ENCODE data around the gene PXMP2.

The PXMP2 gene

GRCh38 chr12:132719141-132719953 lies 32.0 kb downstream of the PXMP2 start:
- H3K4me3 ChIP-seq (ENCODE audit: low read depth, low read length), result no peak overlapping the region
- no peak overlapping the region for H3K9ac ChIP-seq (ENCODE audit: low read depth, low read length)
- no peaks in the 10 kb centered on the region for H3K4me1 ChIP-seq (ENCODE audit: control insufficient read depth, insufficient read depth, low read length)
- peaks cover 61% of the 10 kb centered on the region for H3K36me3 ChIP-seq (ENCODE audit: control insufficient read depth, insufficient read depth, low read length)
- H3K9me3 ChIP-seq (ENCODE audit: control insufficient read depth, insufficient read depth, low read length), result no peaks in the 10 kb centered on the region
- no peaks in the 10 kb centered on the region for H3K27me3 ChIP-seq (ENCODE audit: control insufficient read depth, insufficient read depth, low read length)

GRCh38 chr12:132719954-132720324 lies 32.6 kb downstream of the PXMP2 start:
- Histone ChIP-seq H3K4me1 (ENCODE audit: control insufficient read depth, insufficient read depth, low read length) (no peaks in the 10 kb centered on the region), H3K4me3 (ENCODE audit: low read depth, low read length) (no peak overlapping the region), H3K9me3 (ENCODE audit: control insufficient read depth, insufficient read depth, low read length) (no peaks in the 10 kb centered on the region), H3K9ac (ENCODE audit: low read depth, low read length) (no peak overlapping the region), H3K27me3 (ENCODE audit: control insufficient read depth, insufficient read depth, low read length) (no peaks in the 10 kb centered on the region), H3K36me3 (ENCODE audit: control insufficient read depth, insufficient read depth, low read length) (peaks cover 62% of the 10 kb centered on the region)

GRCh38 chr12:132720606-132721345 lies 33.4 kb downstream of the PXMP2 start:
- no peaks in the 10 kb centered on the region for H3K4me1 ChIP-seq (ENCODE audit: control insufficient read depth, insufficient read depth, low read length)
- no peaks in the 10 kb centered on the region for H3K27me3 ChIP-seq (ENCODE audit: control insufficient read depth, insufficient read depth, low read length)
- H3K9me3 ChIP-seq (ENCODE audit: control insufficient read depth, insufficient read depth, low read length), result no peaks in the 10 kb centered on the region
- peaks cover 61% of the 10 kb centered on the region for H3K36me3 ChIP-seq (ENCODE audit: control insufficient read depth, insufficient read depth, low read length)
- H3K4me3 ChIP-seq (ENCODE audit: low read depth, low read length), result no peak overlapping the region
- H3K9ac ChIP-seq (ENCODE audit: low read depth, low read length), result no peak overlapping the region

DNA sequence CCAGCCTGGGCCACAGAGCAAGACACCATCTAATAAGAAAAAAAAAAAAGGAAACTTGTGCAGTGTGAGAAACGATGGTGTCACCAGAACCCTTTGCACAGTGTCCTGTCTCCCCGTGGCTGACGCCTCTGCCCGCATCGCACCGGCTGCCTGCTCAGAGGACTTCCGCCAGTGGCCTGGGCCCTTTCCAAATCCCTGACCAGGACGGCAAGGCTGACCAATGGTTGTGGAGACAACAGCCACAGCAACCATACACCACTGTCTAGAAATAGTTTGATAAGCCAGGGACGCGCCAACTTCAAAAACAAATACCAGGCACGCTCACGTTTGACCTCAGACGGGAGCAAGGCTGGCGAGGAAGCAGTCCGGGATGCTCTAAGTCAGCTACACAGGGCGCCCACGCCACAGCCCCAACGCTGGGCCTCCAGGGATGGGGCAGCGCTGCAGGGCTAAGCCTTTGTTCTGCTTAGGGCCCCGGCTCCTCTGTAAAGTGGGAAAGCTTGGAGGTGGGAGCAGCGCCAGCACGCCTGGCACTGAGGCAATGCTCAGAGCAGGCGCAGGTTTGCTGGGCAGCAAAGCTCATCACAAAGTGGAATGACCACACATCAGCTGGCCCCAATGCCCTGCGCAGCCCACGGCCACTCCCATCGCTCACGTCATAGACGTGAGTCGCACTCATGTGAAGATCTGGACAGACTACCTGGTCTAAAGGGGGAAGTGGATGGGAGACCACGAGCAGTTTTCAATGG lies 35.8 kb downstream of the PXMP2 start:
- H3K27me3 ChIP-seq (ENCODE audit: control insufficient read depth, insufficient read depth, low read length), result no peaks in the 10 kb centered on the region
- peaks cover 67% of the 10 kb centered on the region for H3K36me3 ChIP-seq (ENCODE audit: control insufficient read depth, insufficient read depth, low read length)
- no peak overlapping the region for H3K4me3 ChIP-seq (ENCODE audit: low read depth, low read length)
- no peaks in the 10 kb centered on the region for H3K9me3 ChIP-seq (ENCODE audit: control insufficient read depth, insufficient read depth, low read length)
- no peaks in the 10 kb centered on the region for H3K4me1 ChIP-seq (ENCODE audit: control insufficient read depth, insufficient read depth, low read length)
- H3K9ac ChIP-seq (ENCODE audit: low read depth, low read length), result no peak overlapping the region

DNA sequence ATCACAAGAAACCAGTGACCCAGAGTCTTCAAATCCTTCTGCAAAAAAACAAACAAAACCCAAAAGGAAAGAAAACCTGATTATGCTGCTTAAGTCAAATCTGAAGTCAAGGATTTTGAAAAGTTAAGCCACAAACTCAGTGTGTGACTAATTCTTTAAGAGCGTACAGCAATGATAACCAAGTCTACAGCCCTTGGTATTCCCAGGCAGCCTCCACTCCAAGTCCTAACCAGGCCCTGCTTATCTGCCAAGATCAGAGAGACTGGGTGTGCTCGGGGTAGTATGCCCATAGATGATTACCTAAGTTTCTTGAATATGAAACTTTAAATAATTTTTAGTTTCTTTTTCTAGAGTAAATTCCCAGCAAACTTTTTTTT lies 36.4 kb downstream of the PXMP2 start:
- Histone ChIP-seq H3K9me3 (ENCODE audit: control insufficient read depth, insufficient read depth, low read length) (no peaks in the 10 kb centered on the region), H3K27me3 (ENCODE audit: control insufficient read depth, insufficient read depth, low read length) (no peaks in the 10 kb centered on the region)

DNA sequence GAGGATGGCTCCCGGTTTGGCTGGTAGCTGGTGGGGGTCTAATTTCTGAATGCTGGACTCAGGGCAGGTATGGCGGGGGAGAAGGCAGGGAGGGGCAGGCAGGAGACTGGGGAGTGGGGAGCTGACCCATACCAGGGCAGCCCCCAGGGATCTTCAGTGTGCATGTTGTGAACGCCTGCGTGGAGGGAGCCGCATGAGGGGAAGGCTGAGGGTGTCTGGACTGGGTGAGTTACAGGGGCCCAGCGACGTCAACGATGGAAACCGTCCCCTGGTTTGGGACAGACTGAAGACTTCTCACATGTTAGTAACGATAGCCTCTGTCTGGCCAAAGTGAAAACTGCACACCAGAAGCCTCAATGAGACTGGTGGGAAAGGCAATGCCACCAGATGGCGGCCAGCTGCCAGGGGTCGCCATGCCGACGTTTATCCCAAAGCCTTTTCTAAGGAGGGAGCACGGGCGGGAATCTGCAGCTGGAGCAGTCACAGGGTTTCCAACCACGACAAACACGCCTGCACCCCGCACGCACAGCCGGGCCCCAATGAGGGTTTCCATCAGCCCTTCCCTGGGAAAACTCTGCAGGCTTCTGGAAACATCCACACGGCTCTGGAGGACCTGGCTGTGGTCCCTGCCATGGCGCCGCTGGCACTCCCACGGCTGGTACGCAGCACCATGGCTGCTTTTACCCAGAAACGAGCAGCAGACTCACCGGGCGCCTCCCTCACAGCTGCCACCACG lies 37.3 kb downstream of the PXMP2 start:
- Histone ChIP-seq H3K9ac (ENCODE audit: low read depth, low read length) (no peak overlapping the region), H3K9me3 (ENCODE audit: control insufficient read depth, insufficient read depth, low read length) (no peaks in the 10 kb centered on the region), H3K27me3 (ENCODE audit: control insufficient read depth, insufficient read depth, low read length) (no peaks in the 10 kb centered on the region), H3K4me3 (ENCODE audit: low read depth, low read length) (no peak overlapping the region), H3K4me1 (ENCODE audit: control insufficient read depth, insufficient read depth, low read length) (no peaks in the 10 kb centered on the region), H3K36me3 (ENCODE audit: control insufficient read depth, insufficient read depth, low read length) (peaks cover 65% of the 10 kb centered on the region)

More for the DNA sequence above, 36.4 kb downstream of the PXMP2 start:
- Histone ChIP-seq H3K4me3 (ENCODE audit: low read depth, low read length) (no peak overlapping the region), H3K9ac (ENCODE audit: low read depth, low read length) (no peak overlapping the region), H3K36me3 (ENCODE audit: control insufficient read depth, insufficient read depth, low read length) (peaks cover 68% of the 10 kb centered on the region), H3K4me1 (ENCODE audit: control insufficient read depth, insufficient read depth, low read length) (no peaks in the 10 kb centered on the region)

DNA sequence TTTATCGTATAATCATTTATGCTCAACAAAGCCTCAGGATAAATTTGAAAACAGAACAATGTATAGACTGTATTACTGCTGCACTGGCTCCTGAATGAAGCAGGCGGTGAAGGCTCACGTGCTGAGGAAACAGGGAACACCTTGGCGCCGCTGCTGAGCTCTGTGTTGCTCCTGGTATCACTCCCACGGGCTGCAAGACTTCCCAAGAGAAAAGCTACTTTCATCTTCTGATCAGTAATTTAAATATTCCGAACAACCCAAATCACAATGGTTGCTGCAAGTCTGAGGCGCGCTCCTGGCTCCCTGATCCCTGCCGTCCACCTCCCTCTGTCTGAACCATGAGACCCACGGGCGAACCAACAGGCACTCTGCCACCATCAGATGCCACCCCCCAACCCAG lies 39.0 kb downstream of the PXMP2 start:
- H3K9me3 ChIP-seq (ENCODE audit: control insufficient read depth, insufficient read depth, low read length), result no peaks in the 10 kb centered on the region
- H3K36me3 ChIP-seq (ENCODE audit: control insufficient read depth, insufficient read depth, low read length), result peaks cover 66% of the 10 kb centered on the region
- no peak overlapping the region for H3K4me3 ChIP-seq (ENCODE audit: low read depth, low read length)
- no peaks in the 10 kb centered on the region for H3K4me1 ChIP-seq (ENCODE audit: control insufficient read depth, insufficient read depth, low read length)
- no peaks in the 10 kb centered on the region for H3K27me3 ChIP-seq (ENCODE audit: control insufficient read depth, insufficient read depth, low read length)
- H3K9ac ChIP-seq (ENCODE audit: low read depth, low read length), result no peak overlapping the region

DNA sequence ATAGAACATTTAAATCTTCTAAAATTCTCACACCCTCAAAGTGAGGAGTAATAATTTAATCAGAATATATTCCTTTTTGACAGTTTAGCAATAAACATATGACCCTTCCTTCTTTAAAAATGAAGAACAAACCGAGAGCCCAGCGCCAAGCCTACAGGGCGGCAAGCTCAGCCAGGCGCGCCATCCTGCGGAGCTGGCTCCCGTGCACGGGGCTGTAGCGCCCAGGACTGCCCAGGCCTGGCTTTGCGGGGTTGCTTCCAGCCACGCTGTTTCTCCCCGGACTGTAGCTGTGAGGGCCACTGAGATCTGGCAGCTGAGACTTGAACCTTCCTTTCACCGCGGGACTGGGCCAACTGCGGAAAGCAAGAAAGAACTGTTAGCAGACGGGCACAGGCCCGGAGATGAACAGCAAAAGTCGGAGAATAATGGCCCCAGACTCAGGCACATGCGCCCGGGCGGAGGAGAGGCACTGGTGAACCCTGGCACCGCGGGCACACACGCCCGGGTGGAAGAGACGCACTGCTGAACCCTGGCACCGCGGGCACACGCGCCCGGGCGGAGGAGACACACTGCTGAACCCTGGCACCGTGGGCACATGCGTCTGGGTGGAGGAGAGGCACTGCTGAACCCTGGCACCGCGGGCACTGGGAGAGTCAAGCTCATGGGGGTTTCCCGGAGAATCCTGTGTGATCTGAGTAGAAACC lies 39.9 kb downstream of the PXMP2 start:
- no peak overlapping the region for H3K4me3 ChIP-seq (ENCODE audit: low read depth, low read length)
- H3K9me3 ChIP-seq (ENCODE audit: control insufficient read depth, insufficient read depth, low read length), result no peaks in the 10 kb centered on the region
- no peaks in the 10 kb centered on the region for H3K27me3 ChIP-seq (ENCODE audit: control insufficient read depth, insufficient read depth, low read length)
- H3K9ac ChIP-seq (ENCODE audit: low read depth, low read length), result no peak overlapping the region
- H3K36me3 ChIP-seq (ENCODE audit: control insufficient read depth, insufficient read depth, low read length), result peaks cover 67% of the 10 kb centered on the region
- H3K4me1 ChIP-seq (ENCODE audit: control insufficient read depth, insufficient read depth, low read length), result no peaks in the 10 kb centered on the region

DNA sequence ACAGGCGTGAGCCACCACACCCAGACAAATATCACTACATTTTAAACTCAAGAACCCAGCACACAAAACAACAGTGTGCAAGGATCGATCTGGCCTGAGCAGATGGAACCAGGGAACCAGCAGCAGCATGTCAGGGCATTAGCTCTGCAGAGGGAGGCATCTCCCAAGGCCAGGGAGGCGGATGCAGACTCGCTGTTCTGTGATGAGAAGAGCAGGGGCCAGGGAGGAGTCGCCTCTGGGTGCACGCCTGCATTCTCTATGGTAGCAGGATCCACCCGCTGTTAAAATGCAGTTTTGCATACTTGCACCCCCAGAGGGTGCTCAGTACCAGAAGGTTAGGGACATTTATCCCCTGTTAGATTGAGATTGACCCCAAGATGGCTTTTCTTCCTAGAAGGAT lies 41.1 kb downstream of the PXMP2 start:
- no peaks in the 10 kb centered on the region for H3K9me3 ChIP-seq (ENCODE audit: control insufficient read depth, insufficient read depth, low read length)
- no peaks in the 10 kb centered on the region for H3K4me1 ChIP-seq (ENCODE audit: control insufficient read depth, insufficient read depth, low read length)
- peaks cover 66% of the 10 kb centered on the region for H3K36me3 ChIP-seq (ENCODE audit: control insufficient read depth, insufficient read depth, low read length)
- H3K9ac ChIP-seq (ENCODE audit: low read depth, low read length), result no peak overlapping the region
- H3K27me3 ChIP-seq (ENCODE audit: control insufficient read depth, insufficient read depth, low read length), result no peaks in the 10 kb centered on the region
- H3K4me3 ChIP-seq (ENCODE audit: low read depth, low read length), result no peak overlapping the region

- no peak overlapping the region for H3K9ac ChIP-seq (ENCODE audit: low read depth, low read length)
- no peaks in the 10 kb centered on the region for H3K4me1 ChIP-seq (ENCODE audit: control insufficient read depth, insufficient read depth, low read length)
- no peak overlapping the region for H3K4me3 ChIP-seq (ENCODE audit: low read depth, low read length)
- H3K9me3 ChIP-seq (ENCODE audit: control insufficient read depth, insufficient read depth, low read length), result no peaks in the 10 kb centered on the region
- no peaks in the 10 kb centered on the region for H3K27me3 ChIP-seq (ENCODE audit: control insufficient read depth, insufficient read depth, low read length)
- peaks cover 68% of the 10 kb centered on the region for H3K36me3 ChIP-seq (ENCODE audit: control insufficient read depth, insufficient read depth, low read length)
Observed at GRCh38 chr12:132729541-132730320, 42.3 kb downstream of the PXMP2 start.

All from iPS-15b (cell line).